Common myeloid progenitor, CD34-positive (primary cell): ENCODE data around the gene GCNT1.

Source experiments
- CTCF ChIA-PET: fragments of 350-600 bp; sonication (Branson Sonifier 250); formaldehyde crosslinking; loops from one replicate; lab custom pipeline; 2021; ENCODE audit warnings: antibody characterized with exemption; lab: Charles Lee
- POLR2A ChIA-PET: fragments of 350-600 bp; sonication (Branson Sonifier 250); formaldehyde crosslinking; loops from one replicate; lab custom pipeline; 2021; ENCODE audit warnings: antibody characterized with exemption; lab: Charles Lee
- DNase-seq, 3 donors: peaks; one replicate each; pipeline versions ENCODE4 v3.0.0 to v3.0.0-alpha.2; 2013
- H3K27ac ChIP-seq, 2 experiments: 1 replicate in 1 of 2; 2 replicates in 1 of 2; pipeline ENCODE4 v1.7.0; 2013; ENCODE audit warnings: inconsistent platforms in 2 of 2, low read length in 2 of 2, mild to moderate bottlenecking in 2 of 2, low read depth in 1 of 2, moderate library complexity in 1 of 2; ENCODE audit not compliant: severe bottlenecking in 2 of 2, insufficient read depth in 1 of 2, poor library complexity in 1 of 2
- H3K27me3 ChIP-seq, 5 experiments: replicated peaks in 2 of 5; 1 replicate in 3 of 5; 2 replicates in 2 of 5; pipeline versions ENCODE4 v1.6.1 to v1.7.0; 2013; ENCODE audit warnings: low read length in 4 of 5, mild to moderate bottlenecking in 2 of 5, moderate library complexity in 2 of 5, inconsistent platforms in 1 of 5; ENCODE audit not compliant: insufficient read depth in 5 of 5, control insufficient read depth in 4 of 5
- H3K36me3 ChIP-seq, 4 experiments: 1 replicate in 2 of 4; 2 replicates in 2 of 4; pipeline versions ENCODE4 v1.6.1 to v1.7.0; 2013; ENCODE audit warnings: low read length in 3 of 4, control low read depth in 1 of 4, mild to moderate bottlenecking in 1 of 4; ENCODE audit not compliant: control insufficient read depth in 4 of 4, insufficient read depth in 4 of 4
- H3K4me1 ChIP-seq, 4 experiments: 1 replicate in 3 of 4; 2 replicates in 1 of 4; pipeline versions ENCODE4 v1.6.1 to v1.7.1; 2013; ENCODE audit warnings: low read length in 3 of 4, mild to moderate bottlenecking in 3 of 4, control low read depth in 1 of 4, inconsistent platforms in 1 of 4, moderate library complexity in 1 of 4; ENCODE audit not compliant: control insufficient read depth in 4 of 4, insufficient read depth in 4 of 4; ENCODE audit errors: control extremely low read depth in 1 of 4
- H3K4me3 ChIP-seq, 7 experiments: 1 replicate in 4 of 7; 2 replicates in 3 of 7; pipeline versions ENCODE4 v1.5.1 to v1.7.0; 2013; ENCODE audit warnings: mild to moderate bottlenecking in 7 of 7, low read length in 6 of 7, moderate library complexity in 6 of 7, inconsistent platforms in 2 of 7, low read depth in 2 of 7, control low read depth in 1 of 7; ENCODE audit not compliant: insufficient read depth in 4 of 7, control insufficient read depth in 1 of 7; ENCODE audit errors: extremely low read depth in 1 of 7
- H3K9me3 ChIP-seq, 5 experiments: 1 replicate in 4 of 5; 2 replicates in 1 of 5; pipeline versions ENCODE4 v1.6.1 to v1.7.1; 2013; ENCODE audit warnings: low read length in 4 of 5, mild to moderate bottlenecking in 2 of 5, inconsistent platforms in 1 of 5, low read depth in 1 of 5, moderate library complexity in 1 of 5; ENCODE audit not compliant: control insufficient read depth in 4 of 5, insufficient read depth in 2 of 5; ENCODE audit errors: control extremely low read depth in 1 of 5
- WGBS: methylation state at CpG from one replicate; pipeline ENCODE4 v1.1.5; 2013; ENCODE audit not compliant: insufficient coverage; 5-methylcytosine and 5-hydroxymethylcytosine counted together

GCNT1 gene

GRCh38 chr9:76417394-76417793 is 41.6 kb upstream of the GCNT1 start:
- H3K4me3 ChIP-seq = no peak overlapping the region
- no CpG with 5 or more reads among the region's 1 CpG for WGBS
- DNase-seq = no peak
- ChIA-PET POLR2A (no interaction called here), CTCF (interaction anchor here (1.5 kb wide), 1 partner anchor 241 kb away, joined by 3 read pairs; no protein-coding TSS in a partner anchor)
- H3K9me3 ChIP-seq = peaks cover 2 to 14% (median 7%) of the 10 kb centered on the region in 5 experiments
- peaks cover 0 to 12% (median under 1%) of the 10 kb centered on the region in 4 experiments for H3K4me1 ChIP-seq
- no peaks in the 10 kb centered on the region for H3K36me3 ChIP-seq
- no peak overlapping the region for H3K27ac ChIP-seq
- no peaks in the 10 kb centered on the region for H3K27me3 ChIP-seq

DNA sequence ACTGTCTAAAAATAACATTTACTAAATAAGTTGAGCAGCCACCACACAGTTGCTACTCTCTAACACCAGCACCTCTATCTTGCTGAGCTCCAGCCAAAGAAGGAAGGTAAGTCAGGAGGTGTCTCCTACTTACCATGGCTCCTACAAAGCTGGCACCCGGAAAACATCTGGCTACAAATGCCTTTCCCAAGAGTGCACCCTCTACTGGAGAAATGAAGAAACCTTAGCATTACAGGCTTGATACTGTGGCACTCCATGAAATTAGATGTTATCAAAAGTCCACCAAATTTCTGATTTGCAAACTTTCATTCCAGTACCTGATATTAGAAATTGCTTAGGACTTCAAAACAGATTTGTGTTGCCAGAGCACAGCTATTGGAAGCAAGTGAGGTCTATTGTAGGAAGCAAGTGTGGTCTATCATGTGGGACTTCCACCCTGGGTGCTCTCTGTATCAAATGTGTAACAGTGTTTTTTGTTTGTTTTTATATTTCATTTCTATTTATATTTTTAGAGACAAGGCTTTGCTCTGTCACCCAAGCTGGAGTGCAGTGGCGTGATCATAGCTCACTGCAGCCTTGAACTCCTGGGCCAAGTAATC is 39.1 kb upstream of the GCNT1 start:
- H3K4me1 ChIP-seq = peaks cover 0 to 4% (median under 1%) of the 10 kb centered on the region in 4 experiments
- WGBS = no CpG with 5 or more reads among the region's 2 CpGs
- H3K27me3 ChIP-seq = no peaks in the 10 kb centered on the region
- H3K36me3 ChIP-seq = no peaks in the 10 kb centered on the region
- ChIA-PET CTCF (interaction anchor here (0.6 to 1.7 kb wide), 8 partner anchors 12 to 984 kb away, joined by 3 to 6 read pairs (median 4); no protein-coding TSS in a partner anchor), POLR2A (no interaction called here)
- DNase-seq = peak in 2 of 3 donors; percentile 17
- H3K9me3 ChIP-seq = peaks cover 0 to 3% (median 0%) of the 10 kb centered on the region in 5 experiments
- H3K27ac ChIP-seq = no peak overlapping the region
- H3K4me3 ChIP-seq = no peak overlapping the region

GRCh38 chr9:76423216-76424177 is 35.5 kb upstream of the GCNT1 start:
- CTCF ChIA-PET = interaction anchor here (0.8 to 1.1 kb wide), 3 partner anchors 10 to 29 kb away, joined by 3 read pairs; partner anchors contain the start of gene RFK
- no peak overlapping the region for H3K4me3 ChIP-seq
- DNase-seq = peak in 1 of 3 donors; percentile 8
- no peaks in the 10 kb centered on the region for H3K9me3 ChIP-seq
- POLR2A ChIA-PET = no interaction called here
- no peaks in the 10 kb centered on the region for H3K4me1 ChIP-seq
- H3K27ac ChIP-seq = no peak overlapping the region
- no peaks in the 10 kb centered on the region for H3K36me3 ChIP-seq
- WGBS = 40% methylated on average over 1 of the region's 2 CpGs
- no peaks in the 10 kb centered on the region for H3K27me3 ChIP-seq

GRCh38 chr9:76424491-76424890 is 34.5 kb upstream of the GCNT1 start:
- Histone ChIP-seq H3K4me1 (no peaks in the 10 kb centered on the region), H3K27me3 (no peaks in the 10 kb centered on the region), H3K9me3 (no peaks in the 10 kb centered on the region), H3K36me3 (no peaks in the 10 kb centered on the region), H3K27ac (no peak overlapping the region), H3K4me3 (no peak overlapping the region)
- ChIA-PET CTCF (interaction anchor here (1.0 kb wide), 1 partner anchor 30 kb away, joined by 3 read pairs; the partner anchor contains the start of gene RFK), POLR2A (no interaction called here)
- WGBS = 89% methylated on average over 2 of the region's 4 CpGs
- no peak for DNase-seq

GRCh38 chr9:76425677-76426453 is 33.1 kb upstream of the GCNT1 start:
- Histone ChIP-seq H3K27ac (no peak overlapping the region), H3K4me1 (no peaks in the 10 kb centered on the region), H3K9me3 (no peaks in the 10 kb centered on the region), H3K27me3 (no peaks in the 10 kb centered on the region), H3K36me3 (no peaks in the 10 kb centered on the region), H3K4me3 (no peak overlapping the region)
- CTCF ChIA-PET = interaction anchor here (0.6 to 1.3 kb wide), 2 partner anchors 15 to 33 kb away, joined by 3 read pairs; partner anchors contain the start of gene GCNT1
- 91% methylated on average over 6 of the region's 8 CpGs for WGBS
- POLR2A ChIA-PET = no interaction called here
- no peak for DNase-seq

- Histone ChIP-seq H3K27me3 (no peaks in the 10 kb centered on the region), H3K27ac (no peak overlapping the region), H3K4me3 (no peak overlapping the region), H3K36me3 (no peaks in the 10 kb centered on the region), H3K9me3 (no peaks in the 10 kb centered on the region), H3K4me1 (no peaks in the 10 kb centered on the region)
- CTCF ChIA-PET = interaction anchor here (1.3 kb wide), 1 partner anchor 16 kb away, joined by 3 read pairs; no protein-coding TSS in a partner anchor
- DNase-seq = no peak
- POLR2A ChIA-PET = interaction anchor here (0.6 kb wide), 1 partner anchor 32 kb away, joined by 8 read pairs; no protein-coding TSS in a partner anchor
- WGBS = 100% methylated on average over 1 of the region's 7 CpGs
Observed at GRCh38 chr9:76426807-76427419, 32.1 kb upstream of the GCNT1 start.
